ENCODE measurements around the gene PRKN. TPM values are rescaled to one million over a fixed set of nuclear protein-coding genes. Genes with fewer than 3 reads are reported as not detected.

Gene PRKN
- total RNA-seq, 1 donor from 2014 or later, result 5.7 TPM

DNA sequence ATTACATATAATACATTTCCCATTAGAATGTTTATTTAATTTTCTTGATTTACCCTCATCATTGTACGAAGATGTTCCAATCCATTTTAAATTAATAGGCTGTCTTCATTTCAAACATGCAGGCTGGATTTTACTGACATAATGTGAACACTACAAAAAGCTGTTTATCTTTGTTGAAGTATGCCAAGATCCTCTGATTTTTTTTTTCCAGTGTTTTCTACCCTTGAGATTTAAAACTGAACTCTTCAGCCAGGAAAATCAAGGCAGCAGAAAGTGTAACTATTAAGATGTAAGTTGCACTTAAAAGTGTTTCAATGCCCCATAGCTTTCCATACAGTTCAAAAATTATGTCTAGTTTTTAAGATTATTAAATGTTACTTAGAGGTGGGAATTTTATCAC is 43.5 kb downstream of the PRKN start:
- Mint-ChIP-seq H3K36me3 (ENCODE audit: low read depth) (peaks cover 2% of the 10 kb centered on the region), H3K27ac (ENCODE audit: unreplicated experiment) (peak overlapping the region; percentile 6), H3K9me3 (ENCODE audit: low read depth) (peaks cover 6% of the 10 kb centered on the region), H3K4me3 (ENCODE audit: unreplicated experiment) (no peak overlapping the region), H3K4me1 (ENCODE audit: low read depth) (peaks cover 50% of the 10 kb centered on the region), H3K27me3 (ENCODE audit: low read depth) (no peaks in the 10 kb centered on the region)
- TF ChIP-seq, protein P1, sequence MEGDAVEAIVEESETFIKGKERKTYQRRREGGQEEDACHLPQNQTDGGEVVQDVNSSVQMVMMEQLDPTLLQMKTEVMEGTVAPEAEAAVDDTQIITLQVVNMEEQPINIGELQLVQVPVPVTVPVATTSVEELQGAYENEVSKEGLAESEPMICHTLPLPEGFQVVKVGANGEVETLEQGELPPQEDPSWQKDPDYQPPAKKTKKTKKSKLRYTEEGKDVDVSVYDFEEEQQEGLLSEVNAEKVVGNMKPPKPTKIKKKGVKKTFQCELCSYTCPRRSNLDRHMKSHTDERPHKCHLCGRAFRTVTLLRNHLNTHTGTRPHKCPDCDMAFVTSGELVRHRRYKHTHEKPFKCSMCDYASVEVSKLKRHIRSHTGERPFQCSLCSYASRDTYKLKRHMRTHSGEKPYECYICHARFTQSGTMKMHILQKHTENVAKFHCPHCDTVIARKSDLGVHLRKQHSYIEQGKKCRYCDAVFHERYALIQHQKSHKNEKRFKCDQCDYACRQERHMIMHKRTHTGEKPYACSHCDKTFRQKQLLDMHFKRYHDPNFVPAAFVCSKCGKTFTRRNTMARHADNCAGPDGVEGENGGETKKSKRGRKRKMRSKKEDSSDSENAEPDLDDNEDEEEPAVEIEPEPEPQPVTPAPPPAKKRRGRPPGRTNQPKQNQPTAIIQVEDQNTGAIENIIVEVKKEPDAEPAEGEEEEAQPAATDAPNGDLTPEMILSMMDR (IDR thresholded peaks at IDR 0.05), result no peak
- DNase-seq (ENCODE audit: low spot score), result no peak

DNA sequence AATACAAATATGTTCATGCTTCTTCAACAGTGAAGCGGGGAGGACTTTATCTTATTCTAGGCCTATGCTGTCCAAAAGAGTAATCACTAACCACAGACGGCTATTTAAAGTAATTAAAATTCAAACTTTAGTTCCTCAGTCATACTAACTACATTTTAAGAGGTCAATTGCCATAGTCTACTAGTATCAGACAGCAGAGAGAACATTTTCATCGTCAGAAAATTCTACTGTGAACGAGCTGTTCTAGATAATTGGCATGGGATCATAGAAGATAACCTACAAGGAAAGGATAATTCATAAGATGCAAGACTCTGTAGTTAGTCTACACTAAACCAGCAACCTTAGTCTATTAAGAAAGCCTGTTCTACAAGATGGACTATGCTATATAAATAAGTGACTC is 44.4 kb downstream of the PRKN start:
- Mint-ChIP-seq H3K9me3 (ENCODE audit: low read depth) (peaks cover 6% of the 10 kb centered on the region), H3K4me3 (ENCODE audit: unreplicated experiment) (no peak overlapping the region), H3K36me3 (ENCODE audit: low read depth) (peaks cover 2% of the 10 kb centered on the region), H3K4me1 (ENCODE audit: low read depth) (peaks cover 50% of the 10 kb centered on the region), H3K27ac (ENCODE audit: unreplicated experiment) (no peak overlapping the region), H3K27me3 (ENCODE audit: low read depth) (no peaks in the 10 kb centered on the region)
- no peak for DNase-seq (ENCODE audit: low spot score)
- TF ChIP-seq, protein P1 (IDR thresholded peaks at IDR 0.05), result no peak

DNA sequence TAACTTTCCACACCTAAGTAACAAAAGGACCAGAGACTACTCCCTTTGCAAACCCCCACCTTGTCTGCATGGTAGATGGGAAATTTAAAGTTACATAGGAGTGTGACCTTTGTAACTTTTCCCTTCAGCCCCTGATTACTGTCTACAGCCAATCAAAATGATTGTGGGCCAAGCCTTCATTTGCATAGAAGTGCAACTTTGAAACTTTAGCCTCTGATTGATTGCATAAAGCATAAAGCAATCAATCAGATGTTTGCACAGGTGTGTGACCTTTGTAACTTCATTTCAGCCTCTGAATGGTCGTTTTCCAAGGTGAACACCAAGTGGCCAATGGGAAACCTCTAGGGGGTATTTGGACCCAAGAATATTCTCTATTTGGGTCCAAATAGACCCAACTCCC is 46.1 kb downstream of the PRKN start:
- no peak for DNase-seq (ENCODE audit: low spot score)
- TF ChIP-seq, protein P1 (IDR thresholded peaks at IDR 0.05), result no peak
- Mint-ChIP-seq H3K4me3 (ENCODE audit: unreplicated experiment) (no peak overlapping the region), H3K4me1 (ENCODE audit: low read depth) (peaks cover 50% of the 10 kb centered on the region), H3K27me3 (ENCODE audit: low read depth) (no peaks in the 10 kb centered on the region), H3K9me3 (ENCODE audit: low read depth) (peaks cover 6% of the 10 kb centered on the region), H3K27ac (ENCODE audit: unreplicated experiment) (peak overlapping the region; percentile 68), H3K36me3 (ENCODE audit: low read depth) (peaks cover 2% of the 10 kb centered on the region)

DNA sequence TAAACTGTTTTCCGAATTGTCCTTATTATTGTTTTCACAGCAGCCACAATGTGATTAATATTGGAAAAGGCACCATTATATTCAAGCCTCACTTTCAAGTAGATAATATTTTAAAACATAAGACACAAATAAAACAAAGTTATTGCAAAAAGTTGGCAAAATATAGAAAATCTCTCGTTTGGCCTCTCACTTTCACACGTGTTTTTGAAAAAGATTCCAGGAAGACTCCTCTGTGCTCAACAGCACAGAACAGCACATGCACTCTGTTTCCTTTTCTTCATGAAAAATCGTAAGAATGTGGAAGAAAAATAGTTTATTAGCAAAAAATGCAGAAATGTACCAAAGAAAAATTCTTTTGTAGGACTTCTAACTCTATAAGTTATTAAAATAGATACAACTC is 46.7 kb downstream of the PRKN start:
- Mint-ChIP-seq H3K4me1 (ENCODE audit: low read depth) (peaks cover 46% of the 10 kb centered on the region), H3K9me3 (ENCODE audit: low read depth) (peaks cover 4% of the 10 kb centered on the region), H3K36me3 (ENCODE audit: low read depth) (no peaks in the 10 kb centered on the region), H3K27ac (ENCODE audit: unreplicated experiment) (peak overlapping the region; percentile 68), H3K27me3 (ENCODE audit: low read depth) (no peaks in the 10 kb centered on the region), H3K4me3 (ENCODE audit: unreplicated experiment) (peak overlapping the region; percentile 46)
- TF ChIP-seq, protein P1 (IDR thresholded peaks at IDR 0.05), result no peak
- DNase-seq (ENCODE audit: low spot score), result no peak

DNA sequence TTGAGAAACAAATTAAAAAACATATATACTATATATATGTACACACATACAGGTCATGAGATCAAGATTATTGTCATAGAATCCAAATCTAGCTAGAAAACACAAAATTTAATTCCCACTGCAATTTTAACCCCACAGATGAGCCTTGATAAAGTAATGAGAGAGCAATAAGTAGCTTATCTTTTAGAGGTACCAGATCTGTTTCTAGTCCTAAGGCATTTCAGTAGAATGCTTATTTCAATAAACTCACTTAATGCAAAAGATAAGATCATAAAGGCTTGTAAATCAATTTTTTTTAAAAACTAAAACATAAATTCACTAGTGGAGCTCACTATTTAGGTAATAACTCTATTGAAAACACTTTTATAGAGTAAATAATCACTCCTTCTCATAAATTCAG is 47.2 kb downstream of the PRKN start:
- no peaks in the 10 kb centered on the region for H3K27me3 Mint-ChIP-seq (ENCODE audit: low read depth)
- peak overlapping the region; percentile 68 for H3K27ac Mint-ChIP-seq (ENCODE audit: unreplicated experiment)
- no peak for DNase-seq (ENCODE audit: low spot score)
- peaks cover 4% of the 10 kb centered on the region for H3K9me3 Mint-ChIP-seq (ENCODE audit: low read depth)
- TF ChIP-seq, protein P1 (IDR thresholded peaks at IDR 0.05), result no peak
- H3K36me3 Mint-ChIP-seq (ENCODE audit: low read depth), result no peaks in the 10 kb centered on the region
- H3K4me3 Mint-ChIP-seq (ENCODE audit: unreplicated experiment), result peak overlapping the region; percentile 46
- peaks cover 41% of the 10 kb centered on the region for H3K4me1 Mint-ChIP-seq (ENCODE audit: low read depth)
